ENCODE measurements around the gene CRYBA2.

- no peak for TF ChIP-seq CTCF (conservative IDR thresholded peaks at IDR 0.05)
- TF ChIP-seq EZH2 (IDR thresholded peaks at IDR 0.05; ENCODE audit: low read depth), result no peak
These were observed 8.2 kb downstream of the CRYBA2 start, which contains the start of gene FEV for GRCh38 chr2:218985021-218985324.
